GM12878 (cell line): Measurements from ENCODE around the gene PLA2G2E. TPM values are rescaled to one million over a fixed set of nuclear protein-coding genes. Genes with fewer than 3 reads are reported as not detected.

ENCODE experiments used
- ATAC-seq: fragments of 200-7000 bp; cut with Tn5 transposase; 3 replicates; pipeline ENCODE4 v1.9.1; 2020; ENCODE audit warnings: mild to moderate bottlenecking, moderate library complexity
- BruUV-seq: library from RNA; stranded (reverse); fragments of 400-500 nt; replicated peaks from 2 replicates; lab custom pipeline; 2021; lab: Mats Ljungman, UMichigan
- CTCF ChIA-PET: fragments of 300-600 bp; sonication (Branson Sonifier 250); formaldehyde crosslinking; extraction: SDS; loops from one replicate; lab custom pipeline; 2021; ENCODE audit warnings: inconsistent platforms; lab: Yijun Ruan, JAX
- POLR2A ChIA-PET: fragments of 350-600 bp; formaldehyde crosslinking; extraction: SDS; loops from one replicate; lab custom pipeline; 2021; ENCODE audit warnings: inconsistent platforms; lab: Charles Lee
- RAD21 ChIA-PET: fragments of 300-600 bp; sonication (Branson Sonifier 250); formaldehyde crosslinking; loops from one replicate; lab custom pipeline; 2023; ENCODE audit warnings: antibody characterized with exemption; ENCODE audit not compliant: unreplicated experiment; lab: Charles Lee
- SMC1A ChIA-PET: fragments of 300-600 bp; sonication (Branson Sonifier 250); formaldehyde crosslinking; loops from one replicate; lab custom pipeline; 2023; ENCODE audit not compliant: unreplicated experiment, uncharacterized antibody; lab: Charles Lee
- DNase-seq: peaks from one replicate; pipeline ENCODE4 v3.0.0-alpha.2; 2011; ENCODE audit warnings: low read depth, low spot score
- FAIRE-seq: peaks from 3 replicates; lab custom pipeline; 2011; peaks lifted over from hg19 to GRCh38; lab: Jason Lieb, UNC
- H2AFZ ChIP-seq: 2 replicates; pipeline ENCODE4 v1.6.0; 2011; ENCODE audit warnings: low read depth, low read length, control low read depth; ENCODE audit not compliant: control insufficient read depth
- H3K27ac ChIP-seq: 2 replicates; pipeline ENCODE4 v1.5.1; 2011; ENCODE audit warnings: control low read depth; ENCODE audit not compliant: control insufficient read depth, insufficient read depth
- H3K27me3 ChIP-seq, 2 experiments: replicated peaks in 1 of 2; 2 replicates each; pipeline versions ENCODE4 v1.6.0 to v1.6.1; 2011; ENCODE audit warnings: low read length in 1 of 2; ENCODE audit not compliant: control insufficient read depth in 2 of 2, insufficient read depth in 2 of 2
- H3K36me3 ChIP-seq, 2 experiments: 2 replicates each; pipeline ENCODE4 v1.5.1; 2011; ENCODE audit warnings: low read length in 1 of 2; ENCODE audit not compliant: control insufficient read depth in 2 of 2, insufficient read depth in 2 of 2
- H3K4me1 ChIP-seq: 2 replicates; pipeline ENCODE4 v1.6.1; 2011; ENCODE audit warnings: mild to moderate bottlenecking, low read length, moderate library complexity, mixed read lengths; ENCODE audit not compliant: control insufficient read depth, insufficient read depth
- H3K4me2 ChIP-seq: 2 replicates; pipeline ENCODE4 v1.6.0; 2011; ENCODE audit warnings: control low read depth; ENCODE audit not compliant: control insufficient read depth, insufficient read depth
- H3K4me3 ChIP-seq: fragments of 200-600 bp; sonication (generic); 2 replicates; pipeline ENCODE4 v1.5.1; 2016
- H3K79me2 ChIP-seq: 2 replicates; pipeline ENCODE4 v1.6.0; 2011; ENCODE audit warnings: low read length; ENCODE audit not compliant: control insufficient read depth, insufficient read depth
- H3K9ac ChIP-seq: 2 replicates; pipeline ENCODE4 v1.8.0; 2011; ENCODE audit warnings: low read length, control low read depth, mixed read lengths; ENCODE audit not compliant: control insufficient read depth, insufficient read depth
- H3K9me3 ChIP-seq: replicated peaks from 3 replicates; pipeline ENCODE4 v1.5.1; 2011; ENCODE audit warnings: mild to moderate bottlenecking, low read length; ENCODE audit not compliant: control insufficient read depth, insufficient read depth
- H4K20me1 ChIP-seq: 2 replicates; pipeline ENCODE4 v1.6.0; 2011; ENCODE audit not compliant: control insufficient read depth, insufficient read depth
- EED ChIP-seq: sonication (generic); IDR thresholded peaks from 2 replicates; pipeline ENCODE4 v1.6.1; 2016; ENCODE audit warnings: antibody characterized with exemption, low read depth
- IKZF1 ChIP-seq: fragments of 450-650 bp; conservative IDR thresholded peaks from 2 replicates; pipeline ENCODE4 v1.6.1; 2017; ENCODE audit warnings: antibody characterized with exemption, mild to moderate bottlenecking
- MEF2B ChIP-seq: fragments of 450-650 bp; IDR thresholded peaks from 2 replicates; pipeline ENCODE4 v1.6.1; 2018; ENCODE audit warnings: mild to moderate bottlenecking, moderate library complexity; ENCODE audit not compliant: partially characterized antibody, poor library complexity, severe bottlenecking
- PAX8 ChIP-seq: fragments of 450-650 bp; IDR thresholded peaks from 2 replicates; pipeline ENCODE4 v1.6.1; 2017; ENCODE audit warnings: mild to moderate bottlenecking, moderate library complexity
- PML ChIP-seq: IDR thresholded peaks from 2 replicates; pipeline ENCODE4 v1.6.1; 2012; ENCODE audit warnings: low read length, inconsistent platforms
- RCOR1 ChIP-seq: conservative IDR thresholded peaks from 2 replicates; pipeline ENCODE4 v1.6.1; 2012; ENCODE audit warnings: low read depth, low read length, improper control_type of control experiment
- RFX5 ChIP-seq: IDR thresholded peaks from 2 replicates; pipeline ENCODE4 v1.6.1; 2011; ENCODE audit warnings: low read depth, low read length, improper control_type of control experiment
- SMAD5 ChIP-seq: IDR thresholded peaks from 2 replicates; pipeline ENCODE4 v1.6.1; 2016; ENCODE audit warnings: antibody characterized with exemption, low read depth
- SMC3 ChIP-seq: IDR thresholded peaks from 2 replicates; pipeline ENCODE4 v1.6.1; 2011; ENCODE audit warnings: low read length, improper control_type of control experiment, borderline replicate concordance
- STAT1 ChIP-seq: fragments of 450-650 bp; conservative IDR thresholded peaks from 2 replicates; pipeline ENCODE4 v1.6.1; 2014; ENCODE audit warnings: antibody characterized with exemption, mild to moderate bottlenecking
- TARDBP ChIP-seq: IDR thresholded peaks from 2 replicates; pipeline ENCODE4 v1.6.1; 2016; ENCODE audit warnings: borderline replicate concordance
- ZSCAN29 ChIP-seq: fragments of 450-650 bp; IDR thresholded peaks from 2 replicates; pipeline ENCODE4 v1.6.1; 2017; ENCODE audit warnings: mild to moderate bottlenecking, moderate library complexity
- WGBS: methylation state at CpG from one replicate; pipeline ENCODE4 v1.1.6; 2016; ENCODE audit warnings: low lambda C conversion rate; ENCODE audit not compliant: insufficient replicate concordance, insufficient coverage; ENCODE audit errors: missing lambda C conversion rate; 5-methylcytosine and 5-hydroxymethylcytosine counted together
- in situ Hi-C: fragments of 300-500 bp; cut with MboI; formaldehyde crosslinking; loops from 9 replicates; pipeline ENCODE4 v1.14.3; 2018; ENCODE audit warnings: mixed read lengths
- intact Hi-C: fragments of 100-400 bp; cut with micrococcal nuclease; formaldehyde crosslinking; loops from one replicate; pipeline ENCODE4 v1.14.2; 2022; ENCODE audit not compliant: unreplicated experiment
- polyA plus RNA-seq, 11 experiments: library from polyadenylated mRNA; depleted of rRNA in 4 of 11; unstranded in 6 of 11; stranded (reverse) in 5 of 11; fragments of >200 nt; fragmentation: Nextera tagmentation in 4 of 11; fragmentation: Illumina TruSeq in 1 of 11; extraction: Ambion mirVana in 4 of 11; extraction: Trizol in 1 of 11; gene quantifications; 1 replicate in 1 of 11; 2 replicates in 10 of 11; pipeline versions ENCODE4 v1.2.1 to v1.2.3, GENCODE V29; 2011 to 2016; ENCODE audit warnings: inconsistent platforms in 2 of 11, missing spikeins in 2 of 11, low read depth in 1 of 11
- total RNA-seq, 4 experiments: library from RNA; depleted of rRNA in 3 of 4; stranded (reverse); fragments of >200 nt in 3 of 4; fragmentation: Illumina TruSeq in 1 of 4; extraction: Trizol in 1 of 4; gene quantifications; 2 replicates each; pipeline versions ENCODE4 v1.2.1 to v1.2.3, GENCODE V29; 2013 to 2021

The PLA2G2E gene
- total and polyA plus RNA-seq, 10 of the 15 experiments (the other 5 are each of a cell fraction or from before 2014, with no cell fraction given) = not detected

DNA sequence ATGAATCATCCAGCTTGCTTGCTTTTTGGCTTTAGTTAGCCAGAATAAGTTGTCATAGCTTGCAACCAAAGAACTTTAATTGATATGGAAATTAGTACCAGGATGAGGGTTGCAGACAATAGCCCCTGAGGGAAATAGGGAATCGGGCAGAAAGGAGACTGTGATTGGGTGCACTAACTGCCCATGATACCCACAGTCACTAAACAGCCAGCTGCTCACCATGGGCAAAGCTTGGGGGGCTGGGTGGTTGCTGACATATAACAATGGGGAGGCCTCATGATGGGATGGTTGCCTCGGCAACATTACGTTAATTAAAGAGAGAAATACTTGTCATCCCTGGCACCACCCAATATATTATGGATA, 17.8 kb upstream of the PLA2G2E start:
- Histone ChIP-seq H3K9me3 (no peaks in the 10 kb centered on the region; the same call in 2 of the 3 replicates), H2AFZ (no peak overlapping the region), H3K4me3 (no peak overlapping the region), H3K9ac (no peak overlapping the region), H3K79me2 (no peaks in the 10 kb centered on the region), H4K20me1 (no peaks in the 10 kb centered on the region), H3K36me3 (no peaks in the 10 kb centered on the region), H3K27me3 (no peaks in the 10 kb centered on the region), H3K27ac (no peak overlapping the region), H3K4me1 (no peaks in the 10 kb centered on the region), H3K4me2 (no peak overlapping the region)
- no peak for TF ChIP-seq IKZF1
- no peak for TF ChIP-seq RCOR1
- TF ChIP-seq TARDBP = no peak
- no peak for TF ChIP-seq PML
- TF ChIP-seq SMC3 = no peak
- no peak for TF ChIP-seq SMAD5
- no peak for TF ChIP-seq EED
- TF ChIP-seq PAX8 = no peak
- no peak for TF ChIP-seq ZSCAN29
- TF ChIP-seq STAT1 = no peak
- TF ChIP-seq RFX5 = no peak
- no peak for TF ChIP-seq MEF2B
- no peak for DNase-seq
- no peak for FAIRE-seq
- CTCF ChIA-PET = no interaction called here
- in situ Hi-C loops (no loop called here), intact Hi-C loops (no loop called here)
- SMC1A ChIA-PET = no interaction called here
- POLR2A ChIA-PET = no interaction called here
- 39% methylated on average over 3 of the region's 3 CpGs for WGBS
- ATAC-seq = no peak
- no TSS peak for BruUV-seq
- RAD21 ChIA-PET = no interaction called here
